Brain microvascular endothelial cell (primary cell): Measurements from ENCODE around the gene NRXN2.

ENCODE experiments used
- DNase-seq: peaks from one replicate; pipeline ENCODE4 v3.0.0-alpha.2; 2020
- H3K27ac ChIP-seq: fragments of 250-450 bp; sonication (Bioruptor Pico); 2 replicates; pipeline ENCODE4 v1.5.1; 2020; ENCODE audit warnings: mild to moderate bottlenecking, moderate library complexity
- H3K27me3 ChIP-seq: fragments of 250-450 bp; sonication (Bioruptor Pico); replicated peaks from 2 replicates; pipeline ENCODE4 v1.5.1; 2020; ENCODE audit warnings: mild to moderate bottlenecking
- H3K36me3 ChIP-seq: fragments of 250-450 bp; sonication (Bioruptor Pico); replicated peaks from 2 replicates; pipeline ENCODE4 v1.5.1; 2020; ENCODE audit warnings: mild to moderate bottlenecking
- H3K4me3 ChIP-seq: 2 replicates; pipeline ENCODE4 v1.5.1; 2011; ENCODE audit warnings: low read depth, mild to moderate bottlenecking, control low read depth, low read length, moderate library complexity
- in situ Hi-C: cut with HindIII; loops from 2 replicates; pipeline ENCODE4 v1.10.0; 2017; ENCODE audit warnings: low sequenced_read_pairs, low pct_ligation_motif_present
- TF ChIP-seq, protein P1 (sequence below): IDR thresholded peaks from 2 replicates; pipeline ENCODE4 v1.5.1; 2011; ENCODE audit warnings: low read depth, mild to moderate bottlenecking, moderate library complexity, low read length, control low read depth, inconsistent platforms; ENCODE audit errors: missing control alignments

The NRXN2 gene

DNA sequence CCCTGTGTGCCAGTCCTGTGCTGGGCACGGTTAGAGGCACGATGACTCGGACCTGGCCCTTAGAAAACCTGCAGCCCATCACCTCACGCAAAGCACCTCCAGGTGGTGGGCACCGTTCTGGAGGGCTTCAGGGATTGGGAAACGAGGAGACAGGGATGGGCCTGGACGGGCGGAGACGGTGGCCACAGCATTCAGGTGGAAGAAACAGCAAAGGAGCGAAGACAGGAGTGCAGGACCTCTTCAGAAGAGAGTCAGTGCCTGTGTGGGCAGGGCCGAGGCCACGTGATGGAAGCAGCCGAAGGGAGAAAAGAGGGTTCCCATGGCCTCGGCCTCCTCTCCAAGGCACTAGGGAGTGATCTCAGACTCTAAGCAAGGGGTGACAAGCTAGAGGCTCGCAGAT is 140.1 kb downstream of the NRXN2 start:
- no peak for DNase-seq
- TF ChIP-seq, protein P1, sequence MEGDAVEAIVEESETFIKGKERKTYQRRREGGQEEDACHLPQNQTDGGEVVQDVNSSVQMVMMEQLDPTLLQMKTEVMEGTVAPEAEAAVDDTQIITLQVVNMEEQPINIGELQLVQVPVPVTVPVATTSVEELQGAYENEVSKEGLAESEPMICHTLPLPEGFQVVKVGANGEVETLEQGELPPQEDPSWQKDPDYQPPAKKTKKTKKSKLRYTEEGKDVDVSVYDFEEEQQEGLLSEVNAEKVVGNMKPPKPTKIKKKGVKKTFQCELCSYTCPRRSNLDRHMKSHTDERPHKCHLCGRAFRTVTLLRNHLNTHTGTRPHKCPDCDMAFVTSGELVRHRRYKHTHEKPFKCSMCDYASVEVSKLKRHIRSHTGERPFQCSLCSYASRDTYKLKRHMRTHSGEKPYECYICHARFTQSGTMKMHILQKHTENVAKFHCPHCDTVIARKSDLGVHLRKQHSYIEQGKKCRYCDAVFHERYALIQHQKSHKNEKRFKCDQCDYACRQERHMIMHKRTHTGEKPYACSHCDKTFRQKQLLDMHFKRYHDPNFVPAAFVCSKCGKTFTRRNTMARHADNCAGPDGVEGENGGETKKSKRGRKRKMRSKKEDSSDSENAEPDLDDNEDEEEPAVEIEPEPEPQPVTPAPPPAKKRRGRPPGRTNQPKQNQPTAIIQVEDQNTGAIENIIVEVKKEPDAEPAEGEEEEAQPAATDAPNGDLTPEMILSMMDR: no peak
- Histone ChIP-seq H3K27ac (no peak overlapping the region), H3K4me3 (no peak overlapping the region), H3K36me3 (no peaks in the 10 kb centered on the region), H3K27me3 (no peaks in the 10 kb centered on the region)
- in situ Hi-C loops: no loop called here

DNA sequence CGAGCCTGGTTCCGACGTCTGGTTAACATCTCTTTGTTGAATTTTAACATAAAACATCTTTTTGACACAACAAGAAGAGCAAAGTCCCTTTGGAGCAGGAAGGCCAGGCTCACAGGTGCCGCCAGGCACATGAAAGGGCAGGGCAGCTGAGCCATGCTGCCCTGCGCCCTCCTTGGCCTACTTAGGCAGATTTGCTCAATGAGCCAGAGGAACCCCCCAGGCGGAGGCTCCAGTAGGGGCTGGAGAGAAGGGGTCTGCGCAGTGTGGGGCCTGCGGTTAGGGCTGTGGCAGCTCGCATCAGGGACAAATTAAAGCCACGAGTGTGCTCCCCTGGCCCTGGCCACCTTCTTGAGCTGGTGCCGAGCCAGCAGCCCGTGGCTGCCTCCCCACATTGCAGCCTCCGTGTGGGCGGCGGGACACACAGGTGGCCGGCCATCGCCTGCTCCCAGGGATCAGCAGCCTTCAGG is 141.9 kb downstream of the NRXN2 start:
- no peaks in the 10 kb centered on the region for H3K27me3 ChIP-seq
- TF ChIP-seq, protein P1: no peak
- DNase-seq: no peak
- H3K36me3 ChIP-seq: no peaks in the 10 kb centered on the region
- in situ Hi-C loops: no loop called here
- H3K27ac ChIP-seq: no peak overlapping the region
- H3K4me3 ChIP-seq: no peak overlapping the region

- no peaks in the 10 kb centered on the region for H3K36me3 ChIP-seq
- H3K4me3 ChIP-seq: no peak overlapping the region
- no peak overlapping the region for H3K27ac ChIP-seq
- TF ChIP-seq, protein P1: no peak
- DNase-seq: no peak
- peaks cover 1% of the 10 kb centered on the region for H3K27me3 ChIP-seq
- in situ Hi-C loops: no loop called here
These were observed 142.6 kb downstream of the NRXN2 start for GRCh38 chr11:64580412-64580811.

GRCh38 chr11:64577202-64577601 is 145.8 kb downstream of the NRXN2 start:
- Histone ChIP-seq H3K36me3 (no peaks in the 10 kb centered on the region), H3K4me3 (no peak overlapping the region), H3K27me3 (peaks cover 2% of the 10 kb centered on the region), H3K27ac (no peak overlapping the region)
- in situ Hi-C loops: no loop called here
- TF ChIP-seq, protein P1: no peak
- no peak for DNase-seq

DNA sequence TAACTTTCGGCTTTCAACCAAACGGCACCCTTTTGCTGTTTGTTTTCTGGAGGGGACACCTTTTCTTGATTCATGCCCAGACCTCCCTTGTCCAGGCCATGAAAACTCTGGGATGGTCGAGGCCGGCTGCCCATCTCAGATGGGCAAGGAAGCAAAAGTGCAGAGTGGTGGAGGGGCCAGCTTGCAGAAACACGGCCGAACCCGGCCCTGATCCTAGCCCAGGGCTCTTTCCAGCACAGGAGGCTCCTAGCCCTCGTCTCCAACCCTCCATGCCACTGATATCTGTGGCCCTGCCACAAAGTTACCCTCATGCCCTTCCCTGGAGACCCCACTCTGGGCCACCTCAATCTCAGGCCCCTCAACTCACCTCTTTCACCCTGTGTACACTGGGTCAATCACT is 150.9 kb downstream of the NRXN2 start:
- no peak overlapping the region for H3K27ac ChIP-seq
- in situ Hi-C loops: no loop called here
- H3K36me3 ChIP-seq: no peaks in the 10 kb centered on the region
- no peak overlapping the region for H3K4me3 ChIP-seq
- no peak for DNase-seq
- TF ChIP-seq, protein P1: no peak
- H3K27me3 ChIP-seq: peaks cover 2% of the 10 kb centered on the region

GRCh38 chr11:64571410-64572091 is 151.4 kb downstream of the NRXN2 start:
- in situ Hi-C loops: no loop called here
- H3K27me3 ChIP-seq: peaks cover 2% of the 10 kb centered on the region
- H3K27ac ChIP-seq: no peak overlapping the region
- no peaks in the 10 kb centered on the region for H3K36me3 ChIP-seq
- no peak overlapping the region for H3K4me3 ChIP-seq
- TF ChIP-seq, protein P1: no peak
- DNase-seq: no peak
